Mesothelial cell of epicardium (in vitro differentiated cells): ENCODE data around the gene RIN3. TPM values are rescaled to one million over a fixed set of nuclear protein-coding genes. Genes with fewer than 3 reads are reported as not detected.

Experiments used
- DNase-seq, 2 experiments: peaks; one replicate each; pipeline ENCODE4 v3.0.0; 2021; ENCODE audit warnings: low spot score in 2 of 2; ENCODE audit not compliant: unreplicated experiment in 2 of 2
- H3K27ac Mint-ChIP-seq: 2 replicates; pipeline ENCODE4 v1.8.0; 2021; ENCODE audit warnings: mixed read lengths
- H3K27me3 Mint-ChIP-seq: 2 replicates; pipeline ENCODE4 v1.8.0; 2021; ENCODE audit warnings: low read depth, mixed read lengths
- H3K36me3 Mint-ChIP-seq: 2 replicates; pipeline ENCODE4 v1.8.0; 2021; ENCODE audit warnings: mixed read lengths
- H3K4me1 Mint-ChIP-seq: 2 replicates; pipeline ENCODE4 v1.8.0; 2021; ENCODE audit warnings: mixed read lengths
- H3K4me3 Mint-ChIP-seq: 2 replicates; pipeline ENCODE4 v1.8.0; 2021; ENCODE audit warnings: mild to moderate bottlenecking, moderate library complexity, mixed read lengths
- H3K9me3 Mint-ChIP-seq: 2 replicates; pipeline ENCODE4 v1.8.0; 2021; ENCODE audit warnings: mixed read lengths
- total RNA-seq: library from RNA; stranded (reverse); gene quantifications from 3 replicates; pipeline ENCODE4 v1.2.1, GENCODE V29; 2021
- TF ChIP-seq, protein P1 (sequence below): fragments of 200-600 bp; sonication (generic); IDR thresholded peaks from one replicate; pipeline ENCODE4 v1.5.0; 2021; ENCODE audit warnings: antibody characterized with exemption; ENCODE audit not compliant: unreplicated experiment

The RIN3 gene
- total RNA-seq, 1 donor from 2014 or later = 19.9 TPM

DNA sequence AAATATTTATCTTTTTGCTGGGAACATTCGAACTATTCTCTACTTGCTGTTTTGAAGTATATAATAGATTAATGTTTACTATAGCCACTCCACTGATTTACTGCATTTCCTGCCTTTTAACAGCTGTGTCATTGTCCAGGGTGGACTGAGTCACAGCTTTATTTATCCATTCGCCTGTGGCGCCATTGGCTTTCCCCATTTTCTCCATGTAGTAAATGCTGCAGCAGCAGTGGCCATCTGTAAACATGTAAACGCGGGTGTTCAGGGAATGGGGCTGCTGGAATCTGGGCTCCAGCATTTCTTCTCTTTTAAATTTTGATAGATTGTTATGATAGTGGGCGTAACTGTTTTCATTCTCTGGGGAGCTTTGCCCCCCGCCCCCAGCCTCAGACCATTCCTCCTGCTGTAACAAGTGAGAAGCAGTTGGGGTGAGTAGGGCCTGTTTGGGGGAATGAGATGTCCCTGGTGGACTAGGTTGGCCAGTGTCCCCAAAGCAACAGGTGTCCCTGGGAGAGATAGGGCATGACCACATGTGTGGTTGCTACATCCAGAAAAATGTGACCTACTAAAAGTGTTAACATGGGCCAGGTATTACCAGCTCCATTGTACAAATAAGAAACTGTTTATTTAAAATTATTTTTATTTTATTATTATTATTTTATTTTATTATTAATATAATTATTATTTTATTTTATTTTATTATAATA, 32.9 kb downstream of the RIN3 start:
- Mint-ChIP-seq H3K4me3 (no peak overlapping the region), H3K27ac (no peak overlapping the region), H3K4me1 (peaks cover 7% of the 10 kb centered on the region), H3K9me3 (peaks cover 4% of the 10 kb centered on the region), H3K27me3 (no peaks in the 10 kb centered on the region), H3K36me3 (no peaks in the 10 kb centered on the region)
- DNase-seq = no peak
- TF ChIP-seq, protein P1, sequence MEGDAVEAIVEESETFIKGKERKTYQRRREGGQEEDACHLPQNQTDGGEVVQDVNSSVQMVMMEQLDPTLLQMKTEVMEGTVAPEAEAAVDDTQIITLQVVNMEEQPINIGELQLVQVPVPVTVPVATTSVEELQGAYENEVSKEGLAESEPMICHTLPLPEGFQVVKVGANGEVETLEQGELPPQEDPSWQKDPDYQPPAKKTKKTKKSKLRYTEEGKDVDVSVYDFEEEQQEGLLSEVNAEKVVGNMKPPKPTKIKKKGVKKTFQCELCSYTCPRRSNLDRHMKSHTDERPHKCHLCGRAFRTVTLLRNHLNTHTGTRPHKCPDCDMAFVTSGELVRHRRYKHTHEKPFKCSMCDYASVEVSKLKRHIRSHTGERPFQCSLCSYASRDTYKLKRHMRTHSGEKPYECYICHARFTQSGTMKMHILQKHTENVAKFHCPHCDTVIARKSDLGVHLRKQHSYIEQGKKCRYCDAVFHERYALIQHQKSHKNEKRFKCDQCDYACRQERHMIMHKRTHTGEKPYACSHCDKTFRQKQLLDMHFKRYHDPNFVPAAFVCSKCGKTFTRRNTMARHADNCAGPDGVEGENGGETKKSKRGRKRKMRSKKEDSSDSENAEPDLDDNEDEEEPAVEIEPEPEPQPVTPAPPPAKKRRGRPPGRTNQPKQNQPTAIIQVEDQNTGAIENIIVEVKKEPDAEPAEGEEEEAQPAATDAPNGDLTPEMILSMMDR = no peak

DNA sequence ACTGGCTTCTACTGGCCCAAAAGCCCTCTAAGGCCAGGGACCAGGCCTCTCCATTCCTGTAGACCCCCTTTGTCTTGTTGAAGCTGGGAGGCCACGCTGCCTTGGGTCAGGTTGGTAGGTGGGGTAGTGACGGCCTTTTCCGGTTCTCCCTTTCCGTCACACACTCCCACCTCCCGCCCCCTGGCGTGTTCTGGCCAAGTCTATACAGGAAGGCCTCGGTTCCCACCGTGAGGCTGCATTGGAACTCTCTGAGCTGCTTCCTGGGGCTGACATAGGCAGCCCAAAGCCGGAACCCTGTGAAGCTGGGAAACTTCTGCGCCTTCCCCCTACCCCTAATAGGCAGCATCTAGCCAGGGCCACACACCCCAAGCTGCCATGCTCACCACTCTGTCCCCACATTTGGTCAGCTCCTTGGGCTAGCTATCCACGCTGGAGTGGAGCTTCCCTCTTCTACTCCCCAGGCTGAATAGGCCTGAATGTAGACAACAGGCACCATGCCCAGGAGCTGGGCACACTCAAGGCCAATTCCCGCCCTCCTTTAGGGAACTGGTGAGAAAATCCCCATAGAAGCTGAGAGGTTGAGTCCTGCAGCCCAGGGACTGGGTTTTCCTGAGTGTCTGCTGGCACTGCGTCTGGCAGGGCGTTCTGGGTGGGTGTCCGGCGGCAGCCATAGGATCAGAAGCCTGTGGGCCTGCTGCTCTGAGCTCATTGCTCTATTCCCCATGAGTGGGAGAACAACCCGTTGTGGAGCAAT, 35.7 kb downstream of the RIN3 start:
- no peaks in the 10 kb centered on the region for H3K4me1 Mint-ChIP-seq
- H3K9me3 Mint-ChIP-seq = no peaks in the 10 kb centered on the region
- TF ChIP-seq, protein P1 = no peak
- H3K27me3 Mint-ChIP-seq = no peaks in the 10 kb centered on the region
- H3K4me3 Mint-ChIP-seq = no peak overlapping the region
- DNase-seq = no peak
- H3K27ac Mint-ChIP-seq = no peak overlapping the region
- H3K36me3 Mint-ChIP-seq = no peaks in the 10 kb centered on the region

DNA sequence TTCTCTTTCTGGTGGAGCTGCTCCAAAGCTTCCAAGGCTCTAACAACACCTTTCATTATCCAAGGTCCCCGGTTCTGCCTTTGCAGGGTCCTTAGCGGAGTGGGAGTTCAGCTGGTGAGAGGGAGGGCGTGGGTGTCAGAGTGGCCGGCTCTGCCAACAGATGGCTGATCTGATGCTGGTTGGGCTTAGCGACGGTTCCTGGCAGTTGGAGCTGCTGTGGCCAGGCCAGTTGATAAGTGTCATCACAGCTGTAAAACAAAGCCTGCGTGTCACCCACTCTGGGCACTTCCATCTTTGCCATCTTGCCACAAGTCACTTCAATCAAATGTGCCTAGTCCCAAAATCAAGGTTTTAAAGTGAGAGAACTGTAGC, 36.3 kb downstream of the RIN3 start:
- no peaks in the 10 kb centered on the region for H3K4me1 Mint-ChIP-seq
- no peak overlapping the region for H3K27ac Mint-ChIP-seq
- TF ChIP-seq, protein P1 = no peak
- H3K36me3 Mint-ChIP-seq = no peaks in the 10 kb centered on the region
- H3K27me3 Mint-ChIP-seq = no peaks in the 10 kb centered on the region
- no peak for DNase-seq
- H3K4me3 Mint-ChIP-seq = no peak overlapping the region
- H3K9me3 Mint-ChIP-seq = no peaks in the 10 kb centered on the region

DNA sequence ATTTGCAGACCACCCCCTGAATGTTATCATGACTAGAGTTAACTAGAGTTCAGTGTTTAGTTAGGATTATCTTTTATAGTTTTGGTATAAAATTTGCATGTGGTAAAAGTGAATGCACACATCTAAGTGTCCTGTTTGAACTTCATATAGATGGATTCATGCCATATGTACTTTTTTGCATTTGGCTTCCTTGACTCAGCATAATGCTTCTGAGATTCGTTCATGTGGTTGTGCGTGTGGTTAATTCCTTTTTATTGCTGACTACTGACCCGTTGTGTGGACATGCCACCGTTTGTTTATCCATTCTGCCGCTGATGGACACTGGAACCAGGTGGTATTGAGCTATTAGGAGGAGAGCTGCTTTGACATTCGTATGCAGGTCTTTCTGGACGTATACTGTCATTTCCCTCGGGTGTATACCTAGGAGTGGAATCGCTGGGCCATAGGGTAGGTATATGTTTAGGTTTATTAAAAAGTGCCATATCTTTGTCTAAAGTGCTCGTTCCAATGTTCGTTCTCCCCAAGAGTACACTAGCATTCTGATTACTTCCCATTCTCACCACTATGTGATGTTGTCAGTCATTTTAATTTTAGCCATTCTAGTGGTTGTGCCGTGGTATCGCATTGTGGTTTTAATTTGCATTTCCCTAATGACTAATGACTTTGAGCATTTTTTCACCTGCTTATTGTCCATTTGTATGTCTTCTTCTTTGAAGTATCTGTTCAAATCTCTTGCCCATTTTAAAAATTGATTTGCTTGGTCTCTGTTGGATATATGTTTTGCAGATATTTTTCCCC, 37.7 kb downstream of the RIN3 start:
- Mint-ChIP-seq H3K4me3 (no peak overlapping the region), H3K27ac (no peak overlapping the region), H3K36me3 (no peaks in the 10 kb centered on the region), H3K4me1 (no peaks in the 10 kb centered on the region), H3K27me3 (no peaks in the 10 kb centered on the region), H3K9me3 (no peaks in the 10 kb centered on the region)
- TF ChIP-seq, protein P1 = no peak
- DNase-seq = no peak

DNA sequence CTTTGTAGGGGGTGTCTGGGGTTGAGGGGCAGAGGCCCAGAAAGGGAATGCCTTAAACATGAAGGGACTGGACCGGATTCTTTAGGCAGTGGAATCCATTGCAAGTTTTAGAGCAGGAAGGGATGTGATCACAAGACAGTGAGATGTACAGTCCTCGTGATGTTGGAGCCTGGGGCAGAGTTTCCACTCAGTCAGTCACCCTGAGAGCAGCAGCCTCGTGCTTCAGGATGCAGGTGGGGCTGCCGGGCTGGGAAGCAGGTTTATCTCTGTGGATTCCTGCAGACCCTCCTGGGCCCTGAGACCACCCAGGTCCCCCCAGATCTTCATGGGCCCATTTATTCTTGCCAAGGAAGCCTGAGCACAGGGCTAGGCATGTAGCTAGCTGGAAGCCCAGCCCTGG, 38.5 kb downstream of the RIN3 start:
- no peaks in the 10 kb centered on the region for H3K4me1 Mint-ChIP-seq
- H3K36me3 Mint-ChIP-seq = peaks cover 1% of the 10 kb centered on the region
- H3K9me3 Mint-ChIP-seq = no peaks in the 10 kb centered on the region
- H3K27me3 Mint-ChIP-seq = no peaks in the 10 kb centered on the region
- H3K27ac Mint-ChIP-seq = no peak overlapping the region
- no peak overlapping the region for H3K4me3 Mint-ChIP-seq
- no peak for DNase-seq
- TF ChIP-seq, protein P1 = no peak
